Esophagus squamous epithelium (tissue), 4 donors: ENCODE data around the gene WHAMM.

ENCODE experiments used
- POLR2A ChIP-seq, 4 donors: fragments of 450-650 bp; IDR thresholded peaks; one replicate each; pipeline ENCODE4 v1.6.1; 2017; ENCODE audit warnings: antibody characterized with exemption in 4 of 4, mild to moderate bottlenecking in 4 of 4, moderate library complexity in 3 of 4
- TF ChIP-seq, protein P1 (sequence below), 6 experiments: fragments of 450-650 bp in 4 of 6; fragments of 200-600 bp in 2 of 6; sonication (generic) in 2 of 6; IDR thresholded peaks; one replicate each; pipeline ENCODE4 v1.5.1; 2016 to 2019; ENCODE audit warnings: antibody characterized with exemption in 6 of 6, mild to moderate bottlenecking in 4 of 6, moderate library complexity in 4 of 6

DNA sequence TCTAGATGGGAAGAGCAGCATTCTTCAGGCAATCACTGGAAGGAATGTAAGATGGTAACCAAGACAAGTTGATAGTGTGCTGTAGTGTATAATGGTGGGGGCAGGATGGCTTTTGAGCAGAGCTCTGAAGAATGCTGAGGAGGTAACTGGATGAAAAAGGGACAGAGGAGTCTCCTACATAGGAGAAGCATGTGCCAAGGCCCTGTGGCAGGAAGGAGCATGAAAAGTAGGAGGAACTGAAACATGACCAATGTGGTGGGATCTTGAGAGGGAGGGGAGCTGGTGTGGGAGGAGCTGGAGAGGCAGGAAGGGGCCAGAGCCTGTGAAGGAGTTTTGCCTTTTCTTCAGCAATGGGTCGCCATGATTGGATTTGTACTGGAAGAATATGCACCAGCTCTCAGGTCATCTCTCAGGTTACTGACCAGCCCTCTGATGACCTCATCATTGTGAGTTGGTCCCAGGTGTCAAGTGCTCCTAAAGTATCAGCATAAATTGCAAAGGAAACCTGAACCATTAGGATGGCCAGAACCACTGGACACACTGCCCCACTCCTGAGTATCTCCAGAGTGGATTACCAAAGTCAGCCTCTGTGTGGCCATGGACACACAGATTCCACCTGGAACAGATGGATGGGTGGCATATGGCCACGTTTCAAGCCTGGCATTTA, 42.1 kb upstream of the WHAMM start:
- TF ChIP-seq, protein P1, sequence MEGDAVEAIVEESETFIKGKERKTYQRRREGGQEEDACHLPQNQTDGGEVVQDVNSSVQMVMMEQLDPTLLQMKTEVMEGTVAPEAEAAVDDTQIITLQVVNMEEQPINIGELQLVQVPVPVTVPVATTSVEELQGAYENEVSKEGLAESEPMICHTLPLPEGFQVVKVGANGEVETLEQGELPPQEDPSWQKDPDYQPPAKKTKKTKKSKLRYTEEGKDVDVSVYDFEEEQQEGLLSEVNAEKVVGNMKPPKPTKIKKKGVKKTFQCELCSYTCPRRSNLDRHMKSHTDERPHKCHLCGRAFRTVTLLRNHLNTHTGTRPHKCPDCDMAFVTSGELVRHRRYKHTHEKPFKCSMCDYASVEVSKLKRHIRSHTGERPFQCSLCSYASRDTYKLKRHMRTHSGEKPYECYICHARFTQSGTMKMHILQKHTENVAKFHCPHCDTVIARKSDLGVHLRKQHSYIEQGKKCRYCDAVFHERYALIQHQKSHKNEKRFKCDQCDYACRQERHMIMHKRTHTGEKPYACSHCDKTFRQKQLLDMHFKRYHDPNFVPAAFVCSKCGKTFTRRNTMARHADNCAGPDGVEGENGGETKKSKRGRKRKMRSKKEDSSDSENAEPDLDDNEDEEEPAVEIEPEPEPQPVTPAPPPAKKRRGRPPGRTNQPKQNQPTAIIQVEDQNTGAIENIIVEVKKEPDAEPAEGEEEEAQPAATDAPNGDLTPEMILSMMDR (IDR thresholded peaks at IDR 0.05) = no peak
- TF ChIP-seq POLR2A (IDR thresholded peaks at IDR 0.05) = no peak
